PC-3 (cell line): Measurements from ENCODE around the gene PACSIN2.

ENCODE experiments used
- EZH2 ChIP-seq: fragments of 300-600 bp; sonication (generic); IDR thresholded peaks from one replicate; pipeline ENCODE4 v1.6.1; 2017; ENCODE audit warnings: antibody characterized with exemption, mild to moderate bottlenecking, low read length; ENCODE audit not compliant: unreplicated experiment
- EZH2phosphoT487 ChIP-seq: fragments of 300-600 bp; sonication (generic); IDR thresholded peaks from 2 replicates; pipeline ENCODE4 v1.6.1; 2018; ENCODE audit warnings: mild to moderate bottlenecking, antibody characterized with exemption, low read length, borderline replicate concordance
- TF ChIP-seq, protein P1 (sequence below): fragments of 300-600 bp; sonication (generic); conservative IDR thresholded peaks from 2 replicates; pipeline ENCODE4 v1.5.1; 2017; ENCODE audit warnings: antibody characterized with exemption, low read depth, mild to moderate bottlenecking, low read length

DNA sequence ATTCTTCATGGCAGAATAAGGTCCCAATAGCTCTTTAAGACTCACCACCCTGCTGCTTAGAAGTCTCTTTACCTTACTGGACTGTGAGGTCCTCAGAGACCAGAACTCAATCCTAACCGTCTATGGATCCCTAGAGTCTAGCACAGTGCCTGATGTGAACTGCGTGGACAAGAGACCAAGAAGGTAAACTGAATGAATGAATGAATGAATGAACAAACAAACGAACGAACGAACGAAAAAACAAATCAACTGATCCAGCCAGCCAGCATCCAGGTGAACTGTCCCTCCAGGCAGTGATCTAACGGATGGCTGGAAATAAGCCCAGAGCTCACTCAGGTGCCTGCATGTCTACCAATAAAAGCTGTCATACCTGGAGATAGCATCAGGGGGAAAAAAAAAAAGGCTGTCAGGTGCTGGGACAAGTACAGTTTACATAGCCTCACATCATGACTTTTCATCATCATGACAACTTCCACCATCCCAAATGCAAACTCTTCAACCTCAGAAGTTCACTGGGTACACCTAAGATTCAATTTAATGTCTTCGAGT, 59.8 kb downstream of the PACSIN2 start:
- TF ChIP-seq, protein P1, sequence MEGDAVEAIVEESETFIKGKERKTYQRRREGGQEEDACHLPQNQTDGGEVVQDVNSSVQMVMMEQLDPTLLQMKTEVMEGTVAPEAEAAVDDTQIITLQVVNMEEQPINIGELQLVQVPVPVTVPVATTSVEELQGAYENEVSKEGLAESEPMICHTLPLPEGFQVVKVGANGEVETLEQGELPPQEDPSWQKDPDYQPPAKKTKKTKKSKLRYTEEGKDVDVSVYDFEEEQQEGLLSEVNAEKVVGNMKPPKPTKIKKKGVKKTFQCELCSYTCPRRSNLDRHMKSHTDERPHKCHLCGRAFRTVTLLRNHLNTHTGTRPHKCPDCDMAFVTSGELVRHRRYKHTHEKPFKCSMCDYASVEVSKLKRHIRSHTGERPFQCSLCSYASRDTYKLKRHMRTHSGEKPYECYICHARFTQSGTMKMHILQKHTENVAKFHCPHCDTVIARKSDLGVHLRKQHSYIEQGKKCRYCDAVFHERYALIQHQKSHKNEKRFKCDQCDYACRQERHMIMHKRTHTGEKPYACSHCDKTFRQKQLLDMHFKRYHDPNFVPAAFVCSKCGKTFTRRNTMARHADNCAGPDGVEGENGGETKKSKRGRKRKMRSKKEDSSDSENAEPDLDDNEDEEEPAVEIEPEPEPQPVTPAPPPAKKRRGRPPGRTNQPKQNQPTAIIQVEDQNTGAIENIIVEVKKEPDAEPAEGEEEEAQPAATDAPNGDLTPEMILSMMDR = no peak
- no peak for TF ChIP-seq EZH2
- TF ChIP-seq EZH2phosphoT487 = no peak
